ENCODE results near the gene ETV4.

Gene ETV4

GRCh38 chr17:43560461-43561427 is 14.6 kb upstream of the ETV4 start:
- TF ChIP-seq POLR2A (IDR thresholded peaks at IDR 0.05; ENCODE audit: low read length) (no peak), GATA1 (IDR thresholded peaks at IDR 0.05; ENCODE audit: low read depth, low read length) (no peak)
- no peak for DNase-seq

GRCh38 chr17:43559161-43559816 is 13.1 kb upstream of the ETV4 start:
- no peak for TF ChIP-seq GATA1 (IDR thresholded peaks at IDR 0.05; ENCODE audit: low read depth, low read length)
- no peak for TF ChIP-seq POLR2A (IDR thresholded peaks at IDR 0.05; ENCODE audit: low read length)
- no peak for DNase-seq

- TF ChIP-seq GATA1 (IDR thresholded peaks at IDR 0.05; ENCODE audit: low read depth, low read length) (no peak), POLR2A (IDR thresholded peaks at IDR 0.05; ENCODE audit: low read length) (no peak)
- no peak for DNase-seq
Measured at GRCh38 chr17:43558805-43559160, 12.6 kb upstream of the ETV4 start.

GRCh38 chr17:43556292-43556691 is 10.2 kb upstream of the ETV4 start:
- TF ChIP-seq POLR2A (IDR thresholded peaks at IDR 0.05; ENCODE audit: low read length): no peak
- TF ChIP-seq GATA1 (IDR thresholded peaks at IDR 0.05; ENCODE audit: low read depth, low read length): no peak

DNA sequence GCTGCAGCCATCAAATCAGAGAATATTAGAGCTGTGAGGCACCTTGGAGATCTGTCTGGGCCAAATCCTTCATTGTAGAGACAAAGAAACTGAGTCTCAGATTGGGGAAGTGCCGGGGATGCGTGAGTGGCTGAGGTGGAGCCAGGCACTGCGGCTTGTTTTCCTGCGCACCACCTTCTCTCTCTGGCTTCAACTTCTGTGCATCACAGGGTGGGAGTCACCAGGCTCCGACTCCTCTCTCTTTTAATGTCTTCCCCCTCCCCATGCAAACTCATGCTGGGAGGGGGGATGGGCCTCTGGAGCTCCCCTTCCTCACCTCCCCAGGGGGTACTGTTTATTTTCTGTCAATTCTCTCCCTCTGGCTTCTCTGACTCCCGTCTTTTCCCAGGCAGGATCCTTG is 8.7 kb upstream of the ETV4 start:
- TF ChIP-seq POLR2A (IDR thresholded peaks at IDR 0.05; ENCODE audit: low read length): no peak
- no peak for TF ChIP-seq GATA1 (IDR thresholded peaks at IDR 0.05; ENCODE audit: low read depth, low read length)
- DNase-seq: no peak

More at GRCh38 chr17:43556292-43556691, 10.2 kb upstream of the ETV4 start:
- peak; percentile 57 to 76 for DNase-seq

- no peak for TF ChIP-seq GATA1 (IDR thresholded peaks at IDR 0.05; ENCODE audit: low read depth, low read length)
- TF ChIP-seq POLR2A (IDR thresholded peaks at IDR 0.05; ENCODE audit: low read length): no peak
- DNase-seq: no peak
Measured at GRCh38 chr17:43553573-43553972, 7.4 kb upstream of the ETV4 start.

- TF ChIP-seq POLR2A (IDR thresholded peaks at IDR 0.05; ENCODE audit: low read length) (no peak), GATA1 (IDR thresholded peaks at IDR 0.05; ENCODE audit: low read depth, low read length) (no peak)
- DNase-seq: no peak
Measured at GRCh38 chr17:43552229-43552837, 6.2 kb upstream of the ETV4 start.

DNA sequence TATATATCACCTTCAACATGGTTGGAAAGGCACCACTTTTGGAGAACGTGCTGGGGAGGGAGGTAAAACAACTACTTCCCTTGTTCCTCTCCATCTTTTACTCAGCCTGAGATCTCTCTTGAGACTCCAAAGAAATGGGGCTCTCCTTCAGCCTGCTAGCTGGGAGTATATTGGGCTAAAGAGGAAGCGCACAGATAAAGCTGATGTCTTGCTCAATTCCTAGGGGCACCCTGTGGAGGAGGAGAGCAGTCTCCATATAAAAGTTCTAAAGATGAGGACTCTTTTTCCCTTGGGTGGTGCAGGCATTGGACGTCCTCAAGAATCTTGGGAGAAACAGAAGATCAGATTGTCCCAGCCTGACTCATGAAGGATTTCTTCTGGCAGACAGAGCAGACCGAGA is 4.6 kb upstream of the ETV4 start:
- DNase-seq: no peak
- TF ChIP-seq GATA1 (IDR thresholded peaks at IDR 0.05; ENCODE audit: low read depth, low read length): no peak
- no peak for TF ChIP-seq POLR2A (IDR thresholded peaks at IDR 0.05; ENCODE audit: low read length)

DNA sequence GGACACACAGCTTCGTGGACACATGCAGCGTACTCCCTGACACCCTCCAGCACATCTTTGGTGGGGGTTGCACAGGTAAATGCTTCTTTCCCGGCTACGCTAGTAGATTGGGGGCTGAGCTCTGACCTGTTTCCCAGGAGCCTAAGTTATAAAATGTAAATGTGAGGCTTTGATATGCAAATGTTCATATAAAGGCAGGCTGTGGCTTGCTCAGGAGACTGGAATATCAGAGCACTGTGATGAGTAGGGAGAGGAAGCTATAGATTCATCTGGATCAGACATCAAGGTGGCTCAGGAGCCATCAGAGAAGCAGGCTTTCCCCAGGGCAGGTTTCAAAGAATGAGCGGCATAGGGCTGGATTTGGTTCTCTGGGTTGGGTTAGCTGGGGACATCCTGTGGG is 3.4 kb upstream of the ETV4 start:
- TF ChIP-seq GATA1 (IDR thresholded peaks at IDR 0.05; ENCODE audit: low read depth, low read length): no peak
- TF ChIP-seq POLR2A (IDR thresholded peaks at IDR 0.05; ENCODE audit: low read length): no peak
- no peak for DNase-seq

GRCh38 chr17:43548689-43549379 is 2.7 kb upstream of the ETV4 start:
- TF ChIP-seq POLR2A (IDR thresholded peaks at IDR 0.05; ENCODE audit: low read length) (no peak), GATA1 (IDR thresholded peaks at IDR 0.05; ENCODE audit: low read depth, low read length) (no peak)

DNA sequence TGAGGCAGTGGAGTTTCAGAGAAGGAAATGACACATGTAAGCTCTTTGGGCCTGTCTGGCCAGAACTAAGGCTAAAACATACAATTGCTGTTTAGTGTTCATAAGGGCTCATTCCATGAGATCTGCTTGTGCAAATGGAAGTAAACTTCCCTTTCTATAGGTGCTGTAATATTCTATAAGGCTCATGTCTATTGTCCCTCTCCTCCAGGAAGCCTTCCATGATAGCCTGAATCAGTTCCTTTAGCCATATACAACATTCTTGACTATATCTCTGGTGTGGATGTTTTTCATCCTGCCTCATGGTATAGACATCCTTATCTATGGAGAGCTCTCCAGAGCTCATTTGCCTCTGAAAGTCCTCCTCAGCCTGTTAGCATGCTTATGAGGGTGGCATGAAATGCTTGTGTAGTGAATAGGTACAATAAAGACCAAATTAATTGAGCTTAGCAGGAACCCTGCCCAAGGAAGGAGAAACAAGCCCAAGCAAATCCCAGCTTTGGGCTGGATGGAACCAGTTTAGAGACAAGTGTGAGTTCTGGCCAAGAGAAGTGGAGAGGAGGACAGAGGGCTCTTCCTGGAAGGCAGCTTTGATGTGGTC is 1.6 kb upstream of the ETV4 start:
- no peak for DNase-seq
- no peak for TF ChIP-seq POLR2A (IDR thresholded peaks at IDR 0.05; ENCODE audit: low read length)

More at GRCh38 chr17:43548689-43549379, 2.7 kb upstream of the ETV4 start:
- no peak for DNase-seq

DNA sequence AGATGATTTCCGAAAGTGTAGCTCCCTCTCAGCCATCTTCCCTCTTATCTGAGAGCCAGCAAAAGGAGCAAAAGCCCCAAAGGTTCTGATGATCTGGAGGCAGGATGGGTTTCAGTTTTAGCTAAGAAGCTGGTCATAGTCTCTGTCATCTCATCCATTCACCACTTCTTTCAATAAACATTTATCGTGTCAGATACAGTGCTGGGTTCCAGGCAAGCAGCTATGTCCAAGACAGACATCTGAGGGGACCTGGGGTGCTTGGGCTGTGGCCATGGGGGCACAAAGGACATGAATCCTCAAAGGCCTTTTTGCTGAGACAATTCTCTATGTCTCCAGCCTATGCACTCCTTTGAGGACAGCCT is 1.0 kb upstream of the ETV4 start:
- TF ChIP-seq POLR2A (IDR thresholded peaks at IDR 0.05; ENCODE audit: low read length): no peak
- no peak for TF ChIP-seq GATA1 (IDR thresholded peaks at IDR 0.05; ENCODE audit: low read depth, low read length)

GRCh38 chr17:43545383-43545632 is 832 bp downstream of the ETV4 start:
- no peak for DNase-seq
- no peak for TF ChIP-seq GATA1 (IDR thresholded peaks at IDR 0.05; ENCODE audit: low read depth, low read length)
- no peak for TF ChIP-seq POLR2A (IDR thresholded peaks at IDR 0.05; ENCODE audit: low read length)

More for the DNA sequence above, 1.0 kb upstream of the ETV4 start:
- DNase-seq: no peak
